ENCODE measurements around the gene SH3BGRL2.

GRCh38 chr6:79626811-79627210, 4.3 kb upstream of the SH3BGRL2 start:
- TF ChIP-seq POLR2AphosphoS5 (IDR thresholded peaks at IDR 0.05; ENCODE audit: borderline replicate concordance, low read depth, low read length), result no peak
- no peak for TF ChIP-seq EZH2 (IDR thresholded peaks at IDR 0.05)

Data from SK-N-MC (cell line).